HCT116 (cell line): ENCODE measurements around the gene AEBP1. TPM values are rescaled to one million over a fixed set of nuclear protein-coding genes. Genes with fewer than 3 reads are reported as not detected.

Source experiments
- ATAC-seq: fragments of 200-7000 bp; cut with Tn5 transposase; 2 replicates; pipeline ENCODE4 v1.9.1; 2020; ENCODE audit warnings: mild to moderate bottlenecking, moderate library complexity
- BruUV-seq: library from RNA; stranded (reverse); fragments of 400-500 nt; replicated peaks from 2 replicates; lab custom pipeline; 2021; lab: Mats Ljungman, UMichigan
- CTCF ChIA-PET: fragments of 300-600 bp; sonication (Branson Sonifier 250); formaldehyde crosslinking; loops from one replicate; lab custom pipeline; 2021; ENCODE audit warnings: antibody characterized with exemption; lab: Charles Lee
- POLR2A ChIA-PET: fragments of 300-600, 350-600 bp; sonication (Branson Sonifier 250); formaldehyde crosslinking; loops from one replicate; lab custom pipeline; 2021; ENCODE audit warnings: antibody characterized with exemption; lab: Charles Lee
- RAD21 ChIA-PET, 2 experiments: fragments of 300-600 bp; sonication (Branson Sonifier 250); formaldehyde crosslinking; loops; one replicate each; lab custom pipeline; 2023; ENCODE audit warnings: low total read pairs in 2 of 2; ENCODE audit not compliant: uncharacterized antibody in 2 of 2, unreplicated experiment in 2 of 2, low non-redundant PET in 1 of 2; lab: Charles Lee
- DNase-seq: peaks from one replicate; pipeline ENCODE4 v3.0.0-alpha.2; 2010; ENCODE audit warnings: low read depth, low spot score
- H2AFZ ChIP-seq: fragments of 200-600 bp; shearing (Covaris generic), sonication (generic); 2 replicates; pipeline ENCODE4 v1.6.1; 2017; ENCODE audit warnings: low read depth, mixed run types, mixed read lengths, antibody characterized with exemption, low read length; ENCODE audit not compliant: poor library complexity, severe bottlenecking
- H3K27ac ChIP-seq: 2 replicates; pipeline ENCODE4 v1.5.1; 2012; ENCODE audit warnings: low read depth, low read length
- H3K27me3 ChIP-seq: fragments of 200-600 bp; sonication (generic); 2 replicates; pipeline ENCODE4 v1.6.1; 2016; ENCODE audit warnings: mixed run types, low read length, mixed read lengths; ENCODE audit not compliant: insufficient read depth
- H3K36me3 ChIP-seq, 2 experiments: fragments of 200-500 bp in 1 of 2; fragments of 200-600 bp in 1 of 2; sonication (Bioruptor generic) in 1 of 2; sonication (generic) in 1 of 2; 2 replicates each; pipeline versions ENCODE4 v1.5.1 to v1.6.1; 2014 to 2016; ENCODE audit warnings: low read length in 2 of 2, inconsistent platforms in 1 of 2, mixed read lengths in 1 of 2, mixed run types in 1 of 2; ENCODE audit not compliant: insufficient read depth in 2 of 2, control insufficient read depth in 1 of 2
- H3K4me1 ChIP-seq, 2 experiments: fragments of 200-600 bp in 1 of 2; sonication (generic) in 1 of 2; 2 replicates each; pipeline versions ENCODE4 v1.5.1 to v1.6.1; 2012 to 2017; ENCODE audit warnings: low read length in 2 of 2, inconsistent platforms in 1 of 2, mild to moderate bottlenecking in 1 of 2, mixed read lengths in 1 of 2, mixed run types in 1 of 2, moderate library complexity in 1 of 2; ENCODE audit not compliant: insufficient read depth in 2 of 2, control insufficient read depth in 1 of 2
- H3K4me2 ChIP-seq: fragments of 200-600 bp; sonication (generic); 2 replicates; pipeline ENCODE4 v1.6.1; 2017; ENCODE audit warnings: mixed run types, low read length, mixed read lengths
- H3K4me3 ChIP-seq, 2 experiments: fragments of 200-600 bp in 1 of 2; sonication (generic) in 1 of 2; replicated peaks in 1 of 2; 2 replicates each; pipeline ENCODE4 v1.5.1; 2011 to 2016; ENCODE audit warnings: low read length in 2 of 2, control low read depth in 1 of 2, low read depth in 1 of 2, mild to moderate bottlenecking in 1 of 2, mixed read lengths in 1 of 2, mixed run types in 1 of 2
- H3K79me2 ChIP-seq: fragments of 200-600 bp; sonication (generic); 2 replicates; pipeline ENCODE4 v1.6.1; 2017; ENCODE audit warnings: mild to moderate bottlenecking, mixed run types, low read length, moderate library complexity, mixed read lengths; ENCODE audit not compliant: insufficient read depth
- H3K9ac ChIP-seq: fragments of 200-600 bp; sonication (generic); 2 replicates; pipeline ENCODE4 v1.6.1; 2016; ENCODE audit warnings: low read length, mixed read lengths
- H3K9me2 ChIP-seq: fragments of 200-600 bp; sonication (generic), shearing (Covaris generic); 2 replicates; pipeline ENCODE4 v1.6.1; 2017; ENCODE audit warnings: mixed run types, mild to moderate bottlenecking, moderate library complexity; ENCODE audit not compliant: insufficient read depth
- H3K9me3 ChIP-seq, 2 experiments: fragments of 200-500 bp in 1 of 2; fragments of 200-600 bp in 1 of 2; sonication (Bioruptor generic) in 1 of 2; sonication (generic) in 1 of 2; 2 replicates each; pipeline ENCODE4 v1.6.1; 2014 to 2017; ENCODE audit warnings: low read length in 2 of 2, mixed read lengths in 2 of 2, inconsistent platforms in 1 of 2, low read depth in 1 of 2, mild to moderate bottlenecking in 1 of 2, mixed run types in 1 of 2, moderate library complexity in 1 of 2; ENCODE audit not compliant: control insufficient read depth in 1 of 2, insufficient read depth in 1 of 2
- H4K20me1 ChIP-seq: fragments of 200-600 bp; sonication (generic), shearing (Covaris generic); 2 replicates; pipeline ENCODE4 v1.6.1; 2017; ENCODE audit warnings: mixed run types, mild to moderate bottlenecking, moderate library complexity; ENCODE audit not compliant: insufficient read depth
- CEBPB ChIP-seq: IDR thresholded peaks from 2 replicates; pipeline ENCODE4 v1.6.1; 2012; ENCODE audit warnings: low read depth
- ELF1 ChIP-seq: IDR thresholded peaks from 2 replicates; pipeline ENCODE4 v1.6.1; 2012; ENCODE audit warnings: low read depth, borderline replicate concordance
- MAX ChIP-seq: IDR thresholded peaks from 2 replicates; pipeline ENCODE4 v1.6.1; 2012
- POLR2AphosphoS5 ChIP-seq: IDR thresholded peaks from 2 replicates; pipeline ENCODE4 v1.6.1; 2011; ENCODE audit warnings: mild to moderate bottlenecking, low read depth, low read length, moderate library complexity
- SIN3A ChIP-seq: IDR thresholded peaks from 2 replicates; pipeline ENCODE4 v1.6.1; 2012; ENCODE audit warnings: low read depth
- SP1 ChIP-seq: IDR thresholded peaks from 2 replicates; pipeline ENCODE4 v1.6.1; 2012; ENCODE audit warnings: low read depth
- TCF7L2 ChIP-seq: IDR thresholded peaks from 2 replicates; pipeline ENCODE4 v1.7.0; 2011; ENCODE audit warnings: borderline replicate concordance, inconsistent platforms; ENCODE audit not compliant: insufficient read depth, insufficient read length; ENCODE audit errors: extremely low read depth
- YY1 ChIP-seq: IDR thresholded peaks from 2 replicates; pipeline ENCODE4 v1.6.1; 2011; ENCODE audit warnings: low read length, low read depth, moderate library complexity, mild to moderate bottlenecking; ENCODE audit not compliant: insufficient replicate concordance; ENCODE audit errors: extremely low read depth
- ZBTB33 ChIP-seq: IDR thresholded peaks from 2 replicates; pipeline ENCODE4 v1.6.1; 2011; ENCODE audit warnings: mild to moderate bottlenecking, low read length, moderate library complexity; ENCODE audit not compliant: insufficient replicate concordance; ENCODE audit errors: extremely low read depth
- ZNF274 ChIP-seq: fragments of 200-500 bp; sonication (Bioruptor generic); IDR thresholded peaks from 2 replicates; pipeline ENCODE4 v1.6.1; 2014; ENCODE audit warnings: mild to moderate bottlenecking, low read depth, low read length, inconsistent platforms
- intact Hi-C: fragments of 100-400 bp; cut with micrococcal nuclease; formaldehyde crosslinking; loops from 2 replicates; pipeline ENCODE4 v1.10.0; 2022
- total RNA-seq: library from RNA; stranded (reverse); gene quantifications from one replicate; pipeline ENCODE4 v1.2.1, GENCODE V29; 2021; ENCODE audit not compliant: unreplicated experiment

Gene AEBP1
- total RNA-seq, 1 experiment from 2014 or later: 0.49 TPM

- ChIA-PET RAD21 (no interaction called here), POLR2A (no interaction called here), CTCF (no interaction called here)
- Histone ChIP-seq H2AFZ (no peak overlapping the region), H3K4me1 (peaks cover 0 to 5% of the 10 kb centered on the region in 2 experiments; a peak in 1 of 4 replicates), H3K9me3 (no peaks in the 10 kb centered on the region), H3K36me3 (no peaks in the 10 kb centered on the region), H3K27ac (no peak overlapping the region), H3K27me3 (no peaks in the 10 kb centered on the region), H3K79me2 (no peaks in the 10 kb centered on the region), H3K9ac (no peak overlapping the region), H3K4me2 (no peak overlapping the region), H4K20me1 (no peaks in the 10 kb centered on the region), H3K4me3 (no peak overlapping the region), H3K9me2 (no peaks in the 10 kb centered on the region)
- TF ChIP-seq SIN3A (no peak), ELF1 (no peak), POLR2AphosphoS5 (no peak), ZNF274 (no peak)
- no peak for DNase-seq
- no TSS peak for BruUV-seq
- intact Hi-C loops: no loop called here
- ATAC-seq: no peak
Measured at GRCh38 chr7:44133295-44133694, 29.1 kb downstream of the AEBP1 start.

- Histone ChIP-seq H3K79me2 (no peaks in the 10 kb centered on the region), H3K9me3 (no peaks in the 10 kb centered on the region), H3K4me2 (no peak overlapping the region), H3K36me3 (no peaks in the 10 kb centered on the region), H3K4me1 (peaks cover 0 to 5% of the 10 kb centered on the region in 2 experiments; a peak in 1 of 4 replicates), H3K27me3 (no peaks in the 10 kb centered on the region), H3K27ac (no peak overlapping the region), H3K9ac (no peak overlapping the region), H4K20me1 (no peaks in the 10 kb centered on the region), H3K9me2 (no peaks in the 10 kb centered on the region), H3K4me3 (no peak overlapping the region)
- no TSS peak for BruUV-seq
- ChIA-PET RAD21 (no interaction called here), CTCF (no interaction called here), POLR2A (no interaction called here)
- DNase-seq: no peak
- no peak for ATAC-seq
- intact Hi-C loops: no loop called here
- TF ChIP-seq ZBTB33 (no peak), YY1 (no peak), MAX (no peak), SP1 (no peak), CEBPB (no peak), ELF1 (no peak), ZNF274 (no peak), TCF7L2 (no peak)
- TF ChIP-seq, all 23 proteins: peak for 0
- H2AFZ ChIP-seq: no peak overlapping the region
Measured at GRCh38 chr7:44134943-44135628, 30.9 kb downstream of the AEBP1 start.
